ENCODE data around the gene CAGE1. TPM values are rescaled to one million over a fixed set of nuclear protein-coding genes. Genes with fewer than 3 reads are reported as not detected.
A peak's percentile ranks its signal among the peaks of the same experiment; 100 is the strongest.

CAGE1 gene
- total RNA-seq, result not detected in 2 replicates
- 0.09 TPM for polyA plus RNA-seq (2012)

DNA sequence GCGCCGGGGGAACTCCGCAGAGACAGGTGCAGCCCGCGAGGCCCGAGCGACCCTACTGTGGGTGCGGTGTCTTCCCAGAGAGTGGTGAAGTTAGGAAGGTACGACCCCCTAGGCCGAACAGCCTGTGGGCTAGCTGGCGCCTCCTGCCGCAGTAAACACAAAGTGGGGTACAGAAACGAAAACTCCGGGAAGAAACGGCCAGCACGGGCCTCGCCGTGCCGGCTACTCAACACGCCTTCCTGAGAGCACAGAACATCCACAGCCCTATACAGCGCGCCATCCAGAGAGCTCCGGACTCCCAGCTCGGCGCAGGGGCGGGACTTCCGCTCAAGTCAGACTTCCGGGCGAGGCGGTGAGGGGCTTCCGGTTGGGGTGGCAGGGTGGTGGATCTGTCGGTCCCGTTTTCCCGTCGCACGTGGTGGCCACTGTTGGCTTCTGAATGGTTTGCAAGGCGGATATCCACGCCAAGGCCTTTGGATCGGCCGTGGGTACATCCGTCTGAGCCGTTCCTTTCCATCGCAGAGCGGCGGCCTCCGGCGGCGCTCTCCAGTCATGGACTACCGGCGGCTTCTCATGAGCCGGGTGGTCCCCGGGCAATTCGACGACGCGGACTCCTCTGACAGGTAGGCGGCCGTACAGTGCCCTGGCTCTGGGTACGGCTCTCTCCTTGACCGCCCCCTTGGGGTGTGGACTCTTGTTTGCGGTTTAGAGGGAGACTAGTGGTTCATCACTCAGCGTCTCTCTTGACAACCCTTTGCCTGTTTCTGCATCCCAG lies at the start of gene CAGE1, which contains the start of gene RIOK1:
Gene CAGE1, minus strand, starts transcription at position 292 of the 775 bp plus-strand sequence. CDS start 2,569 bp downstream, outside the sequence.
Gene RIOK1, plus strand, starts transcription at position 358 of the 775 bp plus-strand sequence. Its CDS starts 195 bp downstream, at position 553.
- peak; percentile 97 for DNase-seq (ENCODE audit: low read depth)

GRCh38 chr6:7439228-7439627 lies 49.7 kb upstream of the CAGE1 start:
- DNase-seq (ENCODE audit: low read depth), result no peak

DNA sequence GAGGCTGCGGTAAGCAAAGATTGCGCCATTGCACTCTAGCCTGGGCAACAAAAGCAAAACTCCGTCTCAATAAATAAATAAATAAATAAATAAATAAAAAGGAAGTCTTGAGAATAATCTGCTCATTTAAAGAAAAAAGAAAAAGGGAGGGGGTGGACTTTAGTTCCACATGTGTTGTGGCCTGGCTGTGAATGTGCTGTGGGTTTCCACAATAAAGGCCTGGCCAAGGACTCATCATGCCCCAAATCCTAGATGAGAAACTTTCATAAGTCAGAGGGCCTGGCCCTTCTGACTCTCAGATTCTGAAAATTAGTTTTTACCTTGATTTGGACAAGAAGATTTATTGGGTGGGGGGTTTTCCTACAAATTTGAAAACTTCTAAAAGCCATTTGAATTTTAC lies 48.5 kb upstream of the CAGE1 start:
- DNase-seq (ENCODE audit: low read depth), result no peak

DNA sequence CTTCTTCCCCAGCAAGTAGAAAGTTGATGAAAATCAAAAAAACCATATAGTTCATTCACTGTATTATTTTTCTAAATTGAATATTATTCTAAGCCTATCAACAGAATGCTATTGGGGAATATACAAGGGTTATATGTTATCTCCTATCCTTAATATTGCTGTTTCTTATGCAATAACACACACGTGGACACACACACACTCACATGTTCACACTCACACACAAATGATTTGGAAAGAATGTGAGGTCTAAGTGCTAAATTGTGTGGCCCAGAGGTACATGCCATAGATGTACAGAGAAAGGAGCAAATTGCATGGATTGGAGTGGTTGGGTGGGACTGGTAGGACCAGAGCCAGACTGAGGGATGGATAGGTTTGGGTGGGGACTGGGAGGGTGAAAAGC lies 45.1 kb upstream of the CAGE1 start:
- DNase-seq (ENCODE audit: low read depth), result no peak

DNA sequence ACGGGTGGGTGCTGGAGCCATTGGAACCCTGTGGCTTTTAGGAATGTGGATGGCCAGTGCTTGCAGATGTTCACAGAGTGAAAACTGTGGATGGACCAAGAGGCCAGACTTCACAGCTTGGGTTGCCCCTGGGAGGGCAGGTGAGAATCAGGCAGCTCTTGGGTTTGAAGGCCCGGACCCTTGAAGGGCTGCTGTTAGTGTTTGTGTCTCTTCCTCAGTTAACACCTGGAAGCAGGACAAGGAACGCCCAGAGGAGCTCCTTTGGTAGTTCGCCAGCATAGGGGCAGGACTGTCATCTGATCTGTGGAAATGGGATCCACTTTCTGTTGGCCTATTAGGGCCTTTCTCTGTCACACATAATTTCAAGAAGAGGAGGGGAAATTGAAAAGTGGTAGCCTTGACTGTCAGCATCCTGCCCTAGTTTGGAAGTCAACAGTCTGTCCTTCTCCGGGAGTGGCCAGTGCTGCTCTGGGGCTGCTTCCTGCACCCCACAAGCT lies 43.6 kb upstream of the CAGE1 start:
- no peak for DNase-seq (ENCODE audit: low read depth)

- no peak for DNase-seq (ENCODE audit: low read depth)
Measured at GRCh38 chr6:7432391-7433120, 43.0 kb upstream of the CAGE1 start.

GRCh38 chr6:7431674-7432390 lies 42.3 kb upstream of the CAGE1 start:
- DNase-seq (ENCODE audit: low read depth), result peak; percentile 74

DNA sequence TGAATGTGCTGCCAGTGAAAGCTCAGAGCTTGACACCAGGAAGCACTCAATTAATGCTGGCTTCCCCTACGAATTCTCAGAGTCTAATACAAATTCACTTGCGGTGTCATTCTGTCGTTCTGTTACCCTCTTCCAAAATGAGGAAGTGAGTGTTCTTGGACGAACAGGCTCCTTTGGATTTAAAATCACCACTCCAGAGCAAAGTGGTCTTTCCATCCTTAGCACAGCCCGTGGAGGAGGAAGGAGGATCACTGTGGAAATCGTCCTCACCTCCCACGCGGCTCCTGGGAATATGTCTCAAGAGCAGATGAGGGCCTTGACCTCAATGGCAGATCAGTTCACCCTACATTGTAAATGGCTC lies 41.8 kb upstream of the CAGE1 start:
- DNase-seq (ENCODE audit: low read depth), result no peak

DNA sequence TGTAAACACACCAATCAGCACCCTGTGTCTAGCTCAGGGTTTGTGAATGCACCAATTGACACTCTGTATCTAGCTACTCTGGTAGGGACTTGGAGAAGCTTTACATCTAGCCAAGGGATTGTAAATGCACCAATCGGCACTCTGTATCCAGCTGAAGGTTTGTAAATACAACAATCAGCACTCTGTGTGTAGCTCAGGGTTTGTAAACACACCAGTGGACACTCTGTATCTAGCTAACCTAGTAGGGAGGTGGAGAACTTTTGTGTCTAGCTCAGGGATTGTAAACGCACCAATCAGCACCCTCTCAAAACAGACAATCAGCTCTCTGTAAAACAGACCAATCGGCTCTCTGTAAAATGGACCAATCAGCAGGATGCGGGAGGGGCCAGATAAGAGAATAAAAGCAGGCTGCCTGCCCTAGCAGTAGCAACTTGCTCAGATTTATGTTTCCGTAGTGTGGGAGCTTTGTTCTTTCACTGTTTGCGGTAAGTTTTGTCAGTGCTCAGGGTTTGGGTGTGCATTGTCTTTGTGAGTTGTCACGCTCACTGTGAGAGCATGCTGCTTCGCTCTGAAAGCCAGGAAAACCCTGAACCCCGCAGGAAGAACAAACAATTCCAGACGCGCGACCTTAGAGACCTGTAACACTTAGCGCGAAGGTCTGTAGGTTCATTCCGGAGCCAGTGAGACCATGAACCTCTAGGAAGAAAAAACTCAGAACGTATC lies 37.1 kb upstream of the CAGE1 start:
- DNase-seq (ENCODE audit: low read depth), result no peak

- DNase-seq (ENCODE audit: low read depth), result no peak
Measured at GRCh38 chr6:7425808-7426190, 36.3 kb upstream of the CAGE1 start.

DNA sequence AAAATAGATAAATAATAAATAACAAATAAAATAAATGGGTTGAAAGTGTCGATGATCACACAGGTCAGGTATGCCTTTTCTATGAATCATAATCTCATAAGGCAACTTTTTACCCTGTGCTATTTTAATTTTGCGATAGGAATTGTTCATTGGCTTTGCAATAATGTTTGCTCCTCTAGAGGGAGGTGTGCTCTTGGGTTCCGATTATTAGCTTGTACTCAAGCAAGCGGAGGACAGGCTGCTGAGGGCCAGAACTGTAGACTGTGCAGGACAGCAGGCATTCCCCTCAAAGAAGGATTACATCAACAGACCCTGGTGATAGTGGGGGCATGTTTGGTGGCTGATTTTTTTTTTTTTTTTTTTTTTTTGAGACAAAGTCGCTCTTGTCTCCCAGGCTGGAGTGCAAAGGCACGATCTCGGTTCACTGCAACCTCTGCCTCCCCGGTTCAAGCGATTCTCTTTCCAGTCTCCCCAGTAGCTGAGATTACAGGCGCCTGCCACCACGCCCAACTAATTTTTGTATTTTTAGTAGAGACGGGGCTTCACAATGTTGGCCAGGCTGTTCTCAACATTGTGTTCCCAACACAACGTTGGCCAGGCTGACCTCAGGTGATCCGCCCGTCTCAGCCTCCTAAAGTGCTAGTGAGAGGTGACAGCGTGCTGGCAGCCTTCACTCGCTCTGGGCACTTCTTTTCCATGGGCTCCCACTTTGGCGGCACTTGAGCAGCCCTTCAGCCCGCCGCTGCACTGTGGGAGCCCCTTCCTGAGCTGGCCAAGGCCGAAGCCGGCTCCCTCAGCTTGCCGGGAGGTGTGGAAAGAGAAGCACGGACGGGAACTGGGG lies 35.6 kb upstream of the CAGE1 start:
- DNase-seq (ENCODE audit: low read depth), result peak; percentile 57

- DNase-seq (ENCODE audit: low read depth), result no peak
Measured at GRCh38 chr6:7424058-7424457, 34.5 kb upstream of the CAGE1 start.

DNA sequence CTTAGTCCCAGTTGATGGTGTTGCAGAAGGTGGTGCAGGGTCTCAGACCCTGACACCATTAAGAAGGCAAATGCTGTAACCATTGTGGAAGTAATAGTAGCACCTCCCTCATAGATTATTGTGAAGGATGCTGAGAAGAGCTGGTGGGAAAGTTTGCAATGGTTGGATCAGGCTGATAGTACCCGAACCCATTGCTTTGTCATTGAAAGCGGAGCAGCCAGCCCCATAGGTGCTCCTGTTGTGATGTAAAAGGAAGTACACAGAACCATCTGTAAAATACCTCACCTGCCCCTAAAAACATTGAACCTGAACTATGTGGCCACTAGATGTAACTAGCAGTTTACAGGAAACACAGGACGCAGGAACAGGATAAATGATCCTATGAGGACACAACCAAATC lies 31.5 kb upstream of the CAGE1 start:
- no peak for DNase-seq (ENCODE audit: low read depth)

DNA sequence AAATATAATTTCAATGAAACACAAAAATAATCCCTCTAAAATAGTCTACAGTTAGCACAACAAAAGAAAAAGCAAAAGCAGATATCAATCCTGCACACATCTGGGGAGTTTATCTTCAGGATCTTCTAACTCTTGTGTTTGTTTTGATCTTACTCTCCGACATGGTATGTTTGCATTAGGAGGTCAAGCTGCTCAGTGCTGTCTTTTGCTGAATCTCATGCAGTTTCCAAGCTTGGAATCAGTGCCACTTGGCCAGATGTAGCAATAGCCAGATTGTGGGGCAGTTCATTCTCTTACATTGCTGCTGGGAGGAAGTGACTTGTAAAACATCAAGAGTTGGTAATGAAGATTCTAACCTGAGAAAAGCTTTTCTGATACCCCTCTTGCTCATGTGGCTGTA lies 29.5 kb upstream of the CAGE1 start:
- DNase-seq (ENCODE audit: low read depth), result no peak

GRCh38 chr6:7418238-7418905 lies 28.8 kb upstream of the CAGE1 start:
- DNase-seq (ENCODE audit: low read depth), result no peak

DNA sequence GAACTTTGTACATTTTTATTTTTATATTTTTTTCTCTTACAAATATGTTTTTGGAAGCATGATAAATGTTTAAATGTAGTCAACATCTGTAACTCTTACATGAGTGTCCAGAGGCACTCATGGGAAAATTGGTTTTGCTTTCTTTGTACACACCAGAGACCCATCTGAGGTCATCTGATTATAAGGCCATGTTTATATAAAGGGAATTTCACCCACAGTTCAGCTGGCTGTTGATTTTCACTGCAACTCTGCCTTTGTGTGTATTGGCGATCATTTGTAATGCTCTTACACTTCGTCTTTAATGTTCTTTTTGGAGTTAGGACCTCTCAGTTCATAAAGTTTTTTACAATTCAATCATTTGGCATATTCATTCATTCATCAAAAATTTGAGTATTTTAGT lies 28.1 kb upstream of the CAGE1 start:
- no peak for DNase-seq (ENCODE audit: low read depth)

DNA sequence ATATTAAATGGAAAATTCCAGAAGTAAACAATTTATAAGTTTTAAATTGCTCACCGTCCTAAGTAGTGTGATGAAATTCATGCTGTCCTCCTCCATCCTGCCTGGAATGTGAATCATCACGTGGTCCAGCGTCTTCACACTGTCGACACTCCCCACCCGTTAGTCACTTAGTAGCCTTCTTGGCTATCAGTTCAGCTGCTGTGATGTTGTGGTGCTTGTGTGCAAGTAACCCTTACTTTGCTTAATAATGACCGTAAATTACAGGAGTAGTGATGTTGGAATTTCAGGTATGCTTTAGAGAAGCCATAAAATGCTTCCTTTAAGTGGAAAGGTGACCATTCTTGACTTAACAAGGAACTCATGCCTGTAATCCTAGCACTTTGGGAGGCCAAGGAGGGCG lies 25.3 kb upstream of the CAGE1 start:
- peak; percentile 19 for DNase-seq (ENCODE audit: low read depth)

DNA sequence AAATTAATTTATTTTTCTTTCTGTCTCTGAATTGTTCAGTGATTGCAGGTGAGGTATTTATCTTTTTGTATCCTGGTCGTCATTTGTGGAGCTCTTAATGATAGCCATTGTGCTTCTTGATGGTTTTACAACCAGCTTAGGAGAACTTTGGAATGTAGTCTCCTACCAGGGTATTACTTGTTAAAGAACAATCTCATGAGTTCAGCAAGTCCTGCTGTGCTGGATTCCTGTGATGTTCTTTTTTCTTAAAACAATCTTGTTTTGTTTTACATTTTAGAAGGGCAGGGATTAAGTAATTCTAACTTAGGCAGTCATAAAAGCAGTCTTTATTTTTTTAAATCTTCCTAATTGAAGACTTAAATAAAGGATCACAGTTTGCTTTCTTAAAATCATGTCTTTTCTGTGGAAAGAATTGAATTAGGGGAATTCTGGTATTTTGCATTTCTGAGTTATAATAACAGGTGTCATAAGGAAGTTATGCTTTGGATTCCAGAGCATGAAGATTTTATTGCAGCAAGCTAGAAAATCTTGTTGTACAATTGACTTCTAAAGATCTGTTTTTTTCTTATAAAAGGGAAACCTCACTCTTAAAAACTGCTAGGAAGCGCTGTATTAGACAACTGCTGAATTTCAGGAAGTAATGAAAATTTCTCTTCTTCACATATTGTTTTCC lies 23.7 kb upstream of the CAGE1 start:
- DNase-seq (ENCODE audit: low read depth), result no peak

DNA sequence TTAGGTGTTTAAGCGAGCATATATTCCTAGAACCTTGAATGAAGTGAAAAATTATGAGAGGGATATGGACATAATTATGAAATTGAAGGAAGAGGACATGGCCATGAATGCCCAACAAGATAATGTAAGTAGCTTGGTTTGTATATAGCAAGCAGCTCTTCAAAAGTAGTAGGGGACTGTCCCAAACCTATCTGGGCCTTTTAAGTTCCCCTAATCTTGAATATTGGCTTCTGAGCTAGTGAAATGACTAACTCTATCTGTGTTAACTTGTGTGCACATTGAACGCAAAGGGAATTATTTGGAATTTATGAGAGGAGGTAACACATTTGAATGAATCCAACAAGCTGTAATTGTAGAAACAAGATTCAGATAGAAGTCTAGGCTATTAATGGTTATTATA lies 21.8 kb upstream of the CAGE1 start:
- no peak for DNase-seq (ENCODE audit: low read depth)

Measured in myocyte (in vitro differentiated cells).